ENCODE data around the gene FSIP1. TPM values are rescaled to one million over a fixed set of nuclear protein-coding genes. Genes with fewer than 3 reads are reported as not detected.

Gene FSIP1
- polyA plus RNA-seq, 1 experiment: 0.43 TPM

GRCh38 chr15:39690881-39691634 is 91.6 kb downstream of the FSIP1 start:
- DNase-seq (ENCODE audit: low read depth, low spot score): no peak
- TF ChIP-seq, protein P1, sequence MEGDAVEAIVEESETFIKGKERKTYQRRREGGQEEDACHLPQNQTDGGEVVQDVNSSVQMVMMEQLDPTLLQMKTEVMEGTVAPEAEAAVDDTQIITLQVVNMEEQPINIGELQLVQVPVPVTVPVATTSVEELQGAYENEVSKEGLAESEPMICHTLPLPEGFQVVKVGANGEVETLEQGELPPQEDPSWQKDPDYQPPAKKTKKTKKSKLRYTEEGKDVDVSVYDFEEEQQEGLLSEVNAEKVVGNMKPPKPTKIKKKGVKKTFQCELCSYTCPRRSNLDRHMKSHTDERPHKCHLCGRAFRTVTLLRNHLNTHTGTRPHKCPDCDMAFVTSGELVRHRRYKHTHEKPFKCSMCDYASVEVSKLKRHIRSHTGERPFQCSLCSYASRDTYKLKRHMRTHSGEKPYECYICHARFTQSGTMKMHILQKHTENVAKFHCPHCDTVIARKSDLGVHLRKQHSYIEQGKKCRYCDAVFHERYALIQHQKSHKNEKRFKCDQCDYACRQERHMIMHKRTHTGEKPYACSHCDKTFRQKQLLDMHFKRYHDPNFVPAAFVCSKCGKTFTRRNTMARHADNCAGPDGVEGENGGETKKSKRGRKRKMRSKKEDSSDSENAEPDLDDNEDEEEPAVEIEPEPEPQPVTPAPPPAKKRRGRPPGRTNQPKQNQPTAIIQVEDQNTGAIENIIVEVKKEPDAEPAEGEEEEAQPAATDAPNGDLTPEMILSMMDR (IDR thresholded peaks at IDR 0.05; ENCODE audit: low read depth, low read length): no peak
- ChIA-PET CTCF (interaction anchor here (4.2 kb wide), 1 partner anchor 65 kb away, joined by 28 read pairs; no protein-coding TSS in a partner anchor), POLR2A (no interaction called here)
- Histone ChIP-seq H3K4me3 (ENCODE audit: low read depth, low read length) (no peak overlapping the region), H3K27ac (ENCODE audit: low read depth, low read length) (no peak overlapping the region), H3K27me3 (ENCODE audit: control insufficient read depth, insufficient read depth, low read length) (no peaks in the 10 kb centered on the region), H3K9me3 (ENCODE audit: control insufficient read depth, insufficient read depth, low read length) (no peaks in the 10 kb centered on the region)

DNA sequence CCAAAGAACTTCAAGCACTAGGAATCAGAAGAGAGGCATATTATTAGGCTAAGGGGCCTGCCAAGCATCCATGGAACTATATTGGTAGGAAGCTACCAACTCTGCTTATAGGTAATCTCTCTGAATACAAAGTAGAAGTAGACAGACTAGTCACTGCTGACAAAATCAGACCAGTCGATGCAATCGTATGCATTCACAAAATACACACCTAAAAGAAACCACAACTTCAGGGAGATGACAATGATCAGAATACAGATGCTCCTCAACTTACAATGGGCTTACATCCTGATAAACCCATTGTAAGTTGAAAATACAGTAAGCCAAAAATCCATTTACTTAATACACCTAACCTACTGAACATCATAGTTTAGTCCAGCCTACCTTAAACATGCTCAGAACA is 94.7 kb downstream of the FSIP1 start:
- no peak for DNase-seq (ENCODE audit: low read depth, low spot score)
- no peaks in the 10 kb centered on the region for H3K27me3 ChIP-seq (ENCODE audit: control insufficient read depth, insufficient read depth, low read length)
- no peak overlapping the region for H3K27ac ChIP-seq (ENCODE audit: low read depth, low read length)
- TF ChIP-seq, protein P1 (IDR thresholded peaks at IDR 0.05; ENCODE audit: low read depth, low read length): no peak
- POLR2A ChIA-PET: no interaction called here
- CTCF ChIA-PET: interaction anchor here (5.5 kb wide), 1 partner anchor 69 kb away, joined by 143 read pairs; no protein-coding TSS in a partner anchor
- no peaks in the 10 kb centered on the region for H3K9me3 ChIP-seq (ENCODE audit: control insufficient read depth, insufficient read depth, low read length)
- no peak overlapping the region for H3K4me3 ChIP-seq (ENCODE audit: low read depth, low read length)

GRCh38 chr15:39685999-39686613 is 96.5 kb downstream of the FSIP1 start:
- POLR2A ChIA-PET: no interaction called here
- TF ChIP-seq, protein P1 (IDR thresholded peaks at IDR 0.05; ENCODE audit: low read depth, low read length): peak; percentile 80
- H3K9me3 ChIP-seq (ENCODE audit: control insufficient read depth, insufficient read depth, low read length): no peaks in the 10 kb centered on the region
- peak; percentile 37 for DNase-seq (ENCODE audit: low read depth, low spot score)
- CTCF ChIA-PET: interaction anchor here (0.5 to 5.5 kb wide), 21 partner anchors 13 to 353 kb away, joined by 3 to 143 read pairs (median 3); partner anchors contain the start of gene FSIP1
- H3K4me3 ChIP-seq (ENCODE audit: low read depth, low read length): no peak overlapping the region
- no peaks in the 10 kb centered on the region for H3K27me3 ChIP-seq (ENCODE audit: control insufficient read depth, insufficient read depth, low read length)
- no peak overlapping the region for H3K27ac ChIP-seq (ENCODE audit: low read depth, low read length)

DNA sequence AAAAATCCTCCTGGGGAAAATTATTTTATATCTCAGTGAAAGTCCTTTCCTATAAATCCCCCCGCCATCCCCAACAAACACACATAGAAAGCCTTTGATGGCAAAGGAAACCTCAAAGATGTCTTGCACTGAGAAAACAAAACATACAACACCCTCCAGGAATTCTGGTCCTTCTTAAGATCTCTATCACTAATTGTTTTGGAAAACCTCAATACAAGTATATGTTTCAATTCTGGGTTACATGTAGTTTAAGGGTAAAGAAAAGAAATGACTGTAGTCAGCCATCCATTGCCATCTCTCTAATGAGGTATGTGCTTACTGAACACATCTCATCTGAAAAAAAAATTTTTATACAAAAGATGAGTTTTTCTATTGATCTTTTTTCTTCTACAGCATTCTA is 97.3 kb downstream of the FSIP1 start:
- no peaks in the 10 kb centered on the region for H3K27me3 ChIP-seq (ENCODE audit: control insufficient read depth, insufficient read depth, low read length)
- ChIA-PET CTCF (interaction anchor here (0.6 to 5.5 kb wide), 15 partner anchors 16 to 287 kb away, joined by 3 to 143 read pairs (median 4); partner anchors contain the start of gene FSIP1), POLR2A (no interaction called here)
- DNase-seq (ENCODE audit: low read depth, low spot score): no peak
- H3K4me3 ChIP-seq (ENCODE audit: low read depth, low read length): no peak overlapping the region
- H3K9me3 ChIP-seq (ENCODE audit: control insufficient read depth, insufficient read depth, low read length): no peaks in the 10 kb centered on the region
- H3K27ac ChIP-seq (ENCODE audit: low read depth, low read length): no peak overlapping the region
- TF ChIP-seq, protein P1 (IDR thresholded peaks at IDR 0.05; ENCODE audit: low read depth, low read length): no peak

- H3K4me3 ChIP-seq (ENCODE audit: low read depth, low read length): no peak overlapping the region
- TF ChIP-seq, protein P1 (IDR thresholded peaks at IDR 0.05; ENCODE audit: low read depth, low read length): no peak
- no peaks in the 10 kb centered on the region for H3K27me3 ChIP-seq (ENCODE audit: control insufficient read depth, insufficient read depth, low read length)
- no peak overlapping the region for H3K27ac ChIP-seq (ENCODE audit: low read depth, low read length)
- ChIA-PET CTCF (interaction anchor here (5.5 kb wide), 1 partner anchor 73 kb away, joined by 143 read pairs; no protein-coding TSS in a partner anchor), POLR2A (no interaction called here)
- no peaks in the 10 kb centered on the region for H3K9me3 ChIP-seq (ENCODE audit: control insufficient read depth, insufficient read depth, low read length)
- DNase-seq (ENCODE audit: low read depth, low spot score): no peak
Measured at GRCh38 chr15:39684233-39684632, 98.4 kb downstream of the FSIP1 start.

All from AG04450 (cell line).